GM12878 (cell line): Measurements from ENCODE around the gene LTB4R2. TPM values are rescaled to one million over a fixed set of nuclear protein-coding genes. Genes with fewer than 3 reads are reported as not detected.
A peak's percentile ranks its signal among the peaks of the same experiment; 100 is the strongest.

Source experiments
- ATF2 ChIP-seq: IDR thresholded peaks from 2 replicates; pipeline ENCODE4 v1.6.1; 2012; ENCODE audit warnings: low read length, inconsistent platforms
- ATF7 ChIP-seq: fragments of 450-650 bp; IDR thresholded peaks from 2 replicates; pipeline ENCODE4 v1.6.1; 2016; ENCODE audit warnings: low read depth, mild to moderate bottlenecking
- BHLHE40 ChIP-seq, 2 experiments: fragments of 450-650 bp in 1 of 2; IDR thresholded peaks; 2 replicates each; pipeline ENCODE4 v1.6.1; 2011 to 2017; ENCODE audit warnings: low read depth in 2 of 2, borderline replicate concordance in 1 of 2, improper control_type of control experiment in 1 of 2, low read length in 1 of 2, mild to moderate bottlenecking in 1 of 2
- CEBPB ChIP-seq, 2 experiments: fragments of 150-350 bp in 1 of 2; IDR thresholded peaks; 2 replicates each; pipeline ENCODE4 v1.6.1; 2012 to 2014; ENCODE audit warnings: low read depth in 2 of 2, low read length in 2 of 2, borderline replicate concordance in 1 of 2, inconsistent platforms in 1 of 2
- EZH2 ChIP-seq: IDR thresholded peaks from 2 replicates; pipeline ENCODE4 v1.6.1; 2012; ENCODE audit warnings: low read depth, mild to moderate bottlenecking, control low read depth, inconsistent platforms, low read length, borderline replicate concordance; ENCODE audit not compliant: control insufficient read depth
- FOXK2 ChIP-seq: fragments of 450-650 bp; IDR thresholded peaks from 2 replicates; pipeline ENCODE4 v1.6.1; 2017; ENCODE audit warnings: mild to moderate bottlenecking, moderate library complexity
- NR2C1 ChIP-seq: fragments of 450-650 bp; IDR thresholded peaks from 2 replicates; pipeline ENCODE4 v1.6.1; 2017; ENCODE audit warnings: antibody characterized with exemption, mild to moderate bottlenecking, moderate library complexity
- POLR2AphosphoS2 ChIP-seq: IDR thresholded peaks from 2 replicates; pipeline ENCODE4 v1.6.1; 2011; ENCODE audit warnings: low read depth, mild to moderate bottlenecking, low read length, improper control_type of control experiment, moderate library complexity
- POU2F2 ChIP-seq: IDR thresholded peaks from 3 replicates; pipeline ENCODE4 v1.6.1; 2011; ENCODE audit warnings: low read depth, mild to moderate bottlenecking, low read length, borderline replicate concordance
- SIN3A ChIP-seq: IDR thresholded peaks from 2 replicates; pipeline ENCODE4 v1.6.1; 2012; ENCODE audit warnings: low read depth, low read length, improper control_type of control experiment
- YBX1 ChIP-seq: fragments of 450-650 bp; IDR thresholded peaks from 2 replicates; pipeline ENCODE4 v1.6.1; 2016; ENCODE audit warnings: antibody characterized with exemption
- ZBTB40 ChIP-seq: fragments of 450-650 bp; IDR thresholded peaks from 2 replicates; pipeline ENCODE4 v1.6.1; 2016; ENCODE audit warnings: mild to moderate bottlenecking, moderate library complexity, borderline replicate concordance
- ZNF384 ChIP-seq: IDR thresholded peaks from 2 replicates; pipeline ENCODE4 v1.6.1; 2012; ENCODE audit warnings: low read depth, mild to moderate bottlenecking, low read length, improper control_type of control experiment, borderline replicate concordance
- polyA plus RNA-seq, 11 experiments: library from polyadenylated mRNA; depleted of rRNA in 4 of 11; unstranded in 6 of 11; stranded (reverse) in 5 of 11; fragments of >200 nt; fragmentation: Nextera tagmentation in 4 of 11; fragmentation: Illumina TruSeq in 1 of 11; extraction: Ambion mirVana in 4 of 11; extraction: Trizol in 1 of 11; gene quantifications; 1 replicate in 1 of 11; 2 replicates in 10 of 11; pipeline versions ENCODE4 v1.2.1 to v1.2.3, GENCODE V29; 2011 to 2016; ENCODE audit warnings: inconsistent platforms in 2 of 11, missing spikeins in 2 of 11, low read depth in 1 of 11
- total RNA-seq, 4 experiments: library from RNA; depleted of rRNA in 3 of 4; stranded (reverse); fragments of >200 nt in 3 of 4; fragmentation: Illumina TruSeq in 1 of 4; extraction: Trizol in 1 of 4; gene quantifications; 2 replicates each; pipeline versions ENCODE4 v1.2.1 to v1.2.3, GENCODE V29; 2013 to 2021

Gene LTB4R2
- total and polyA plus RNA-seq, 10 of the 15 experiments (the other 5 are each of a cell fraction or from before 2014, with no cell fraction given), result 0.06 to 16.0 (median 2.6) TPM

GRCh38 chr14:24299255-24300191, 10.4 kb upstream of the LTB4R2 start, which contains the start of the genes DHRS1 and NOP9 (continued):
- peak; percentile 18; the same call in 1 of the 2 replicates for TF ChIP-seq ZBTB40
- peak; percentile 81 for TF ChIP-seq ATF7
- TF ChIP-seq BHLHE40 (IDR thresholded peaks at IDR 0.05; ENCODE audit: borderline replicate concordance in 1 of 2, low read depth in 2 of 2, low read length in 1 of 2), result peak; percentile 34 to 62; a peak in 2 of 4 replicates
- TF ChIP-seq YBX1, result no peak
- TF ChIP-seq FOXK2, result peak; percentile 55
- TF ChIP-seq SIN3A, result peak; percentile 95; the same call in 1 of the 2 replicates
- TF ChIP-seq POLR2AphosphoS2, result peak; percentile 46; the same call in 1 of the 2 replicates
- TF ChIP-seq CEBPB (IDR thresholded peaks at IDR 0.05; ENCODE audit: borderline replicate concordance in 1 of 2, low read depth in 2 of 2, low read length in 2 of 2), result no peak
- no peak for TF ChIP-seq EZH2
- peak; percentile 50; the same call in 2 of the 3 replicates for TF ChIP-seq POU2F2
- TF ChIP-seq ZNF384, result no peak
- no peak for TF ChIP-seq ATF2
- peak; percentile 23; the same call in 1 of the 2 replicates for TF ChIP-seq NR2C1
